Measurements from ENCODE around the gene UPF3B.

- TF ChIP-seq CTCF (IDR thresholded peaks at IDR 0.05; ENCODE audit: low read depth, low read length) (peak; percentile 66), POLR2A (IDR thresholded peaks at IDR 0.05; ENCODE audit: extremely low read depth, insufficient read length) (no peak), MYC (IDR thresholded peaks at IDR 0.05; ENCODE audit: low read depth, low read length) (no peak), MAX (IDR thresholded peaks at IDR 0.05; ENCODE audit: low read depth, low read length) (no peak)
These were observed 28.0 kb upstream of the UPF3B start for GRCh38 chrX:119880552-119881437.
